Measurements from ENCODE around the gene MYRF.

The MYRF gene

GRCh38 chr11:61814958-61815789 lies 62.7 kb downstream of the MYRF start:
- in situ Hi-C loops (cut with MboI; ENCODE audit: low sequenced_read_pairs) = no loop called here

DNA sequence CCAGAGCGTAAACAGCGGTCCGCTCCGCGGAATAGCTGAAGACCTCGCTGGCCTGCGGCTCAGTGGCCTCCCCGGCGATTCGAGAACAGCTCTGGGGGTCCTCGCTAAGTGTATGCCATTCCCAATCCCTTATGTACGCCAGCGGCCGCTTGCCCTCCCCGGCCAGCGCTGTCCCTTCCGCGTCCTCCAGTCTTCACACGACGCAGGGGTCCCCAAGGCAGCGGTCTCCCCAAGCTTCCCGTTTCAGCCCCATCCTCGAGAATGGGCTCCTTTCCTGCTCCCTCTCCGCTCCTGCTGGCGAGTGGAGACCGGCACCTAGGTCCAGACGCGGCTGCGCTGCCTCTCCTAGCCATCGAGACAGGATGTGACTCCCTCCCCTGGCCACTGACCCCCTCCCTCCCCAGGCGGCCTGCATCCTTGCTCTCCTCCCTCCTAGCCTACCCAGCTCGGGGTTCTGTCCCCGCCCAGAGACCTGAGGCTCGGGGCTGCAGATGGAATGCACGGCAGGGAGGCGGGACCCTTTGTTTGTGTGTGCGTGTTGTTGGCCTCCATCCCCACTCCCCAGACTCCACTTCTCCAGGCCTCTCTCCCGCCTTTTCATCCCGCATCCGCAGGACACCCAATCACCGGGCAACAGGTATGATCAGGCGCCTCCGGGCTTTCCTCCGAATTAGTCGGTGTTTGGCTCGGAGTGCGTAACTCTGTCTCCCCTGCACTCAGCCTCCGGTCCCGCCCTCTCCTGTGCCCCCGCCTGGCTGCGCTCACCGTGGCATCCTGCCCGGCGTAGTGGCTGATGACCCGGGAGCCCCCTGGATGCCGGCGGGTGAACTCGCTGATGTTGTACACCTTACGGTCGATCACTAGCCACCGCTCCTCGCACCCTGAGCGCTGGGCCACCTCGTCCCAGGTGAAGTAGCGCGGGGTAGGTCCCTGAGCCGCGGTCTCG lies 63.6 kb downstream of the MYRF start:
- in situ Hi-C loops (cut with MboI; ENCODE audit: low sequenced_read_pairs) = no loop called here

- in situ Hi-C loops (cut with MboI; ENCODE audit: low sequenced_read_pairs) = no loop called here
Measured at GRCh38 chr11:61816736-61817455, 64.5 kb downstream of the MYRF start, which contains the start of gene FADS1. FADS1 (minus strand) TSS chr11:61817003; CDS start chr11:61816929, 74 bp downstream.

DNA sequence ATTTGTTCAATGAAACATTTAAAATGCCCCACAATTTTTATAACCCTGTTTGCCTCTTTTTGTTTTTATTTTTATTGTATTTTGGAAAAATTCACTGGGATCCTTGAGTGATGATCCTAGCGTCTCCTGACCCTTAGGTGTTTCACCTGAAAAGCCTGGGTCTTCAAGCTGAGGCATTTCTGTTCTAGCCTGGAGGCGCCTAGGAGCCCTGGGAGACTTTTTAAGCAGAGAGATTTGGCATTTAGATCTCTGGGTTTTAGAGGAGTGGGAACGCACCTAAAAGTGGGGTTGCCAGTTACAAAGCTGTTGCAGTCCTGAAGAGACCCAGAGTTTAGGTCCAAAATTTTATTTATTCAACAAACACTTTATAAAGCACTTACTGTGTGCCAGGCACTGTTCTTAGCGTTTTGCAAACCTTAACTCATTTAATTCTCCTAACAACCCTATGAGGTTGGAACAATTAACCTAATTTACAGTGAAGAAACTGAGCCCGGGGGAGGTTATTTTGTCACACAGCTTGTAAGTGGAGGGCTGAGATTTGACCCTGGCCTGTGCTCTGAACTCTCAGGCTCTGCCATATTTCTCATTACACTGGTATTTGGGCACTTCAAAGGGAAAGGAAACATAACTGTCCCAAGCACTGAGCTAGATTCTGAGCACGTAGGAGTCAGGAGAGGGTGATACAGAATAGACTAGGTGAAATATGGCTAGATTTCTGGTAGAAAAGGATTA lies 65.2 kb downstream of the MYRF start:
- in situ Hi-C loops (cut with MboI; ENCODE audit: low sequenced_read_pairs) = no loop called here

GRCh38 chr11:61820174-61820573 lies 67.7 kb downstream of the MYRF start:
- in situ Hi-C loops (cut with MboI; ENCODE audit: low sequenced_read_pairs) = no loop called here

- in situ Hi-C loops (cut with MboI; ENCODE audit: low sequenced_read_pairs) = no loop called here
Measured at GRCh38 chr11:61826930-61827570, 74.6 kb downstream of the MYRF start.

DNA sequence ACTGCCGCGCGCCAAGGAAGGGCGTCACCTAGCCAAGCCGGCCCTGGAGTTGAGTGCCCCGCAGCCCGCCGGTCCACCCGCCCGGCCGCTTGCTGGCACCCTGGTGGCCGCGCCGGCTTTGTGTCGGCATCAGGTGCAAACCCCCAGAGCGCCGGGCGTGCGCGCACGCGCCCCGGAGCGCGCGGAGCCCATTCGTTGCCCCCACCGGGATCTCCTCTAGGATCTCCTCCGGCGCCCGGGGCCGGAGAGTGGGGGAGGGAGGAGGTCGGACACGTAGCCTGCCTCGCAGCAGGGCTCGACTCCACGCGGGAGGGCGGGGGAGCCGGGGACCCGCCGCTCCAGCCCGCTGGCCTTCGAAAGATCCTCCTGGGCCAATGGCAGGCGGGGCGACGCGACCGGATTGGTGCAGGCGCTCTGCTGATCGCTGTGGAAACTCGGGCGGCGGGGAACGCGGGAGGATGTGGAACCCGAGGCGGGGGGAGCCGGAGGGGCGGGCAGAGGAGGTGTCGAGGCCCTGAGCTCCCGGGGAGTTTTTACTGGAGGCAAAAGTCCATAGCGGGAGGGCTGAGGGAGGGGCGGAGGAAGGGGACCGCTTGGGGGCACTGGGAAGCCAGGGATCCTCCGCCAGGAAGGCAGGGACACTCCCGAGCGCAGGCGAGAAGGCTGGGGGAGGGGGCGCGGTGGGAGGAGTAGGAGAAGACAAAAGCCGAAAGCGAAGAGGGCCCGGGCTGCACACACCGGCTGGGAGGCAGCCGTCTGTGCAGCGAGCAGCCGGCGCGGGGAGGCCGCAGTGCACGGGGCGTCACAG lies 75.3 kb downstream of the MYRF start, which contains the start of gene FADS2:
FADS2 (plus strand) TSS at position 730 of the 808 bp plus-strand sequence. CDS start 91 bp downstream, outside the sequence.
- in situ Hi-C loops (cut with MboI; ENCODE audit: low sequenced_read_pairs) = no loop called here

DNA sequence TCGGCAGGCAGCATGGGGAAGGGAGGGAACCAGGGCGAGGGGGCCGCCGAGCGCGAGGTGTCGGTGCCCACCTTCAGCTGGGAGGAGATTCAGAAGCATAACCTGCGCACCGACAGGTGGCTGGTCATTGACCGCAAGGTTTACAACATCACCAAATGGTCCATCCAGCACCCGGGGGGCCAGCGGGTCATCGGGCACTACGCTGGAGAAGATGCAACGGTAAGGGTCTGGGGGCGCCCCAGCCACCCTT lies 75.9 kb downstream of the MYRF start:
- in situ Hi-C loops (cut with MboI; ENCODE audit: low sequenced_read_pairs) = no loop called here

- in situ Hi-C loops (cut with MboI; ENCODE audit: low sequenced_read_pairs) = no loop called here
Measured at GRCh38 chr11:61828629-61829407, 76.4 kb downstream of the MYRF start.

GRCh38 chr11:61829806-61830205 lies 77.4 kb downstream of the MYRF start:
- in situ Hi-C loops (cut with MboI; ENCODE audit: low sequenced_read_pairs) = no loop called here

DNA sequence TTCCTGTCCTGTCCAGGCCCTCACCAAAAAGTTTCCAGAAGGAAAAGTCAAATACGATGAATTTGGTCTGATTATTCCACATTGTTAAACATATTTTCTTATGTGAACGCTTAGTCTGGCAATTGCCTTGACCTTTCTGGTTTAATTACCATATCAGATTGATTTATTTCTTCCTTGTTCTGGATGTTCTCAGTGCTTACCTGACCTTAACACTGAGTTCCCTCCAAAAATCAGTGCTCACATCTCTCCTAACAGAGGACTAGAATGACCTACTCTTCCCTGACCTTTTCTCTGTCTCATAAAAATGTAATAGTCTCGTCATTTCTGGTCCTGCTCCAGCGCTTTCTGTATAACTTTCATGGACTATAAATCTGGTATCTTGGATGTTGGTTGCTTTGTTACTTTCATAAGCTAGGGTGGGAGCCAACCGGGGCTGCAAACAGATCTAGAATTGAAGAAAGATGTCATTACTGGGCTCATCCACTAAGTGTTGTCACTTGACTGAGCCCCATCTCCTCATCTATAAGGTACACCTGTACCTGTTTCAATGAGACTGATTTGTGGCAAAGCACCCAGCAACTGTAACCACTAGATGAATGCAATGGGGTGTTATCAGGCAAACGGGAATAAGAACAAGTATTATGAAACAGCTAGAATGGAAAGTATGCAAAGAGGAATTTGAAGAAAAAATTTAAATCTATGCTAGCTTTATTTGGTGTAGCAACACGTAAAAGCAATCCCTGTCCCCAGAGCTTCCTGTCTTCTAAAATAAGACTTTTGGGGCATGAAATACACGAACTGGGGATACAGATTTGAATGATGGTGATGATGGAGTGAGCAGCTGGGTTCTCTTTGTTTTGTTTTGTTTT lies 78.0 kb downstream of the MYRF start:
- in situ Hi-C loops (cut with MboI; ENCODE audit: low sequenced_read_pairs) = no loop called here

DNA sequence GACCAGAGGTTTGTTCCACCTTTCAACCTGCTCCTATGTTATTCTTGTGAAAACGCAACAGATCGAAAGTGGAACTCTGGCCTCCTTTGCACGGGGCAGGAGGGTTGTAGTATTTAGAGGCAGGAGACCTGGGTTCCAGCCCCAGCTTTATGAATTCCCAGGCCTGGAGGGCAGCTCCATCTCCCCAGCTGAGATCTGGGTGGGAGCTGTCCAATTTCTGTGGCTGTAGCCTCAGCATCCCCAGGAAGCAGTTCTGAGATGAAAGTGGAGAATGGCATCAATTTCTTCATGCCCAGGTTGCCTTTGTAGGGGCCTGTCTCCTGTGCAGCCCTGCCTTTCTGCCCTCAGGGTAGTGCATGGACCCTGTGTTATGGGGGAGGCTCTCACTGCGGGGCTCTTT lies 79.8 kb downstream of the MYRF start:
- in situ Hi-C loops (cut with MboI; ENCODE audit: low sequenced_read_pairs) = no loop called here

GRCh38 chr11:61832754-61833153 lies 80.3 kb downstream of the MYRF start:
- in situ Hi-C loops (cut with MboI; ENCODE audit: low sequenced_read_pairs) = no loop called here

- in situ Hi-C loops (cut with MboI; ENCODE audit: low sequenced_read_pairs) = no loop called here
Measured at GRCh38 chr11:61833471-61833870, 81.0 kb downstream of the MYRF start.

GRCh38 chr11:61833926-61834277 lies 81.5 kb downstream of the MYRF start:
- in situ Hi-C loops (cut with MboI; ENCODE audit: low sequenced_read_pairs) = no loop called here

DNA sequence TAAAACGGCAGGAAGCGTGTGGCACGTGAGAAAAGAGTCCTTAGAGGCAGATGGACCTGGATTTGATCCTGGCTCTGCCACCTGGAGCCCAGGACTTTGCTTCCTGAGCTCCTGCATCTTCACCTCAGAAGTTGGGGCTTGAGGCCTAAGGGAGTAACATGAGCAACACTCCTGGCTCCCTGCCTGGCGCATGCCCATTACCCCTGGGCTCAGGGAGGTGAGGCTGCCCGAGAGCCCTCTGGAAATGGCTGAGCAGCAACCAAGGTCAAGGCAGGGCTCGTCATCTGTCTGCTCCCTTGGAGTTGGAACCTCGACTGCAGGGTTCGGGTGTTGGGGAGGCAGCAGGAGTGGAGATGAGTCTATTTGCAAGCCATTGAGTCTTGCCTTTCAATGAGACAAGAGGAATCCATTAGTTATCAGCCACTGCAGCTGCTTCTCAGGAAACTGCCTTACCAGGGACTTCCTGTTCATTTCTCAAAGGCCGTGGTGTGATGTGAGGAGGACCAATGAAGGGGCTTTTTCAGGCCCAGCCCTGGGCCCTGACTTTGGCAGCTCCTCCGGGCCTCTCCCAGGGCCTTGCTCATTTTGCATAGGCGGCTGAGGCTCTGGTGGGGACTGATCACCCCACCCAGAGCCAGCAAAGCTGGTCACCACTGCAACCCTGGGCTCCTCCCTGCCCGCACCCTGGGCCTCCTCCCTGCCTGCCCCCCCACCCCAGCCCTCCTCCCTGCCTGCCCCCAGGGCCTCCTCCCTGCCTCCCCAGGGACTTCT lies 82.0 kb downstream of the MYRF start:
- in situ Hi-C loops (cut with MboI; ENCODE audit: low sequenced_read_pairs) = no loop called here

GRCh38 chr11:61836193-61836592 lies 83.8 kb downstream of the MYRF start:
- in situ Hi-C loops (cut with MboI; ENCODE audit: low sequenced_read_pairs) = no loop called here
